GM21526 (cell line): ENCODE results near the gene OR52N5.
A peak's percentile ranks its signal among the peaks of the same experiment; 100 is the strongest.

Experiments used
- ATAC-seq: cut with Tn5 transposase; IDR thresholded peaks from one replicate; pipeline ENCODE4 v1.9.1; 2021; ENCODE audit warnings: moderate library complexity; ENCODE audit not compliant: unreplicated experiment, low FRiP score

Gene OR52N5

GRCh38 chr11:5783255-5783654 lies at the start of gene OR52N5:
OR52N5 (minus strand) TSS chr11:5783355; CDS start chr11:5778634, 4,721 bp downstream.
- ATAC-seq, result no peak

- no peak for ATAC-seq
Measured at GRCh38 chr11:5831196-5831829, 48.2 kb upstream of the OR52N5 start.

DNA sequence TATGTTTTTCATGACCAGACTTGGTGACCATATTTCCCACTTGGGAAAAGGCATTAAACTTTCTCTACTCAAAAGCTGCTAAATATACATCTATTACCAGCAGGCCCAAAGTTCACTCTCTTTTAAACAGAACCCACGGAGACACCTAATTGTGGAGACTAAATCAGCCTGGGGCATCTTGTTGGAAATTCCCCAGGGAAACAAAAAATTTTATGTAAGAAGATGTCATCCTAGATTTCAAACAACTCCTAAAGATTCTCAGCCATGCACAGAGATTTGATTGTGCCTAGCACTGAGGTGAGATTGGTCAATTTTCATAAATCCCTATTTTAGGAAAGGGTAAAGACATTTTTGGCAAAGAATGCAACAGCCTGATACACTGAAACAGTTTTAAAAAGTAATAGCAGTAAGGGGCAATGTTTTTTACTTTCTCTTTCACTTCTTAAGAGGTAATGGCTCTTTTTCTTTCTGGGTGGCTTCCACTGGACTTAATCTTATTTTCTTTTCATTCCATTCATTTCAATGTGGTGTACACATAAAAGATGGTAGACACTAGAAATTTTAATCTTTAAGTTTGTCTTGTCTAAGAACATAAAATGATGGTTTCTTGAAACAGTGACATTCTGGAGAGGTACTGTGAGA lies 35.2 kb upstream of the OR52N5 start:
- peak; percentile 64 for ATAC-seq

DNA sequence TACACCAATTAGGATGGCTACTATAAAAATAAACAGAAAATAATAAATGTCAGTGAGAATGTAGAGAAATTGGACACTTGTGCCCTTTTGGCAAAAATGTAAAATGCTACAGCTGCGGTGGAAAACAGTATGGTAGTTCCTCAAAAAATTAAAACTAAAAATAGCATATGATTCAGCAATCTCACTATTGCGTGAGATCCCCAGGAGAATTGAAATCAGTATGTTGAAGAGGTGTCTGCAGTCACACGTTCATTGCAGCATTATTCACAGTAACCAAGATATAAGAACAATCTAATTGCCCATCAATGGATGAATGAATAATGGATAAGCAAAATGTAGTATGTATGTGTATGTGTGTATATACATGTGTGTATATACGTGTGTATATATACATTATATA lies 32.4 kb upstream of the OR52N5 start:
- ATAC-seq, result no peak

DNA sequence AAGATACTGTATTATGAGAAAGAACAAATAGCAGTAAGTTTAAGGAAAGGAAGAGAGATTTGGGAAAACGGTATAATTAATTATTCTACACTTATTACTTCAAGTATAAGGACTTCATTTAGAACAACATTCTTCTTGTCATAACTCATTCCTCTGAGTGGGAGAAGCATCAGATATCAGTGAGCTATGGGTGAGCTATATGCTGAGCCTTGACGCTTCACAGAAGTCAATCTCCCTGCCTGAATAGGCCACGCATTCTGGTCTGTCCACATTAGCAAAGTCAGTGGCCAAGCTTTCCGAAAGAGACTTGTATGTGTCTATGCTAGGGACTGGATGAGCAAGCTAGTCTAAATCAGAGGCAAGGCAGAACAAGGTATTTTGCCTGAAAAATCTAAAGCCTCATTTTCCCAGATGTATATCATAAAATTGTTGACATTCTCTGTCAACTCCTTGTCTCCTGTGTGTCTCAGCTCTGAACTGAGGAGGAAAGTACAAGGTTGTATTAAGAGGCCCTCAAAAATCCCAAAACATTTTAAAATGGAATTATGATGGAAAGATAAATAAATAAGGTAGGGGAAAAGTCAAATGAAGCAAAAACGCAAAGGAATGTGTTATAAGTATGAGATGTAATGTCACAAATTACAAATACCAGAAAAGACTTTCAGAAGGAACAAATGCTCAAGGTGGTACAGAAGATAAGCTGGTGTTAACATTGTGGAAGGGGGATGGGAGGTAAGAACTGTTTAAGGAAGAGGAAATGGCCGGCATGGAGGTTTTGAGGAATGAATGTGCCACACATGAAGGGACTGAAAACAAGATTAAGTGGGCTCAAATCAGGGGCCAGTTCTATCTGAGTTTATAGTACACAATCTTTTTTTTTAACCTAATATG lies 27.0 kb upstream of the OR52N5 start:
- no peak for ATAC-seq

GRCh38 chr11:5809122-5809519 lies 26.0 kb upstream of the OR52N5 start:
- ATAC-seq, result peak; percentile 24

GRCh38 chr11:5808500-5809121 lies 25.5 kb upstream of the OR52N5 start, which contains the start of gene OR52N2:
OR52N2 (plus strand) TSS chr11:5808924; CDS start chr11:5820336, 11,412 bp downstream.
- ATAC-seq, result peak; percentile 95

DNA sequence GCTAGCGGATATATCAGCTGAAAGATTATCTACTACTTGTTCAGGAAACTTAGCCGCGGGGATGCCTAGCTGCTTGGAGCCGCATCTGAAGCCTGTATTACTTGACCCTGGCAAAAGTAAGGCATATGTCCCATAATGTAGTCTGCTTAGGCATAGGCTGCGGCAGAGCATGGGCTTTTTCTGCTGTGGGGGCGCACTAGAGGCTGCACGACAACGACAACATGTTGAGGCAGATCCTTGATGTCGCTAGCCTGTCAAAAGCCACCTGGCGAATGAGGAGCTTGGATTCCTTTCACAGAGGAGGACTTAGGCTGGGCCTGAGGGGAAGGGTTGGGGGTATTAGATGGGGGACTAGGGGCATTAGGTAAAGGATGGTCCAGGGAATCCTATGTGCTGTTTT lies 24.4 kb upstream of the OR52N5 start:
- ATAC-seq, result no peak

DNA sequence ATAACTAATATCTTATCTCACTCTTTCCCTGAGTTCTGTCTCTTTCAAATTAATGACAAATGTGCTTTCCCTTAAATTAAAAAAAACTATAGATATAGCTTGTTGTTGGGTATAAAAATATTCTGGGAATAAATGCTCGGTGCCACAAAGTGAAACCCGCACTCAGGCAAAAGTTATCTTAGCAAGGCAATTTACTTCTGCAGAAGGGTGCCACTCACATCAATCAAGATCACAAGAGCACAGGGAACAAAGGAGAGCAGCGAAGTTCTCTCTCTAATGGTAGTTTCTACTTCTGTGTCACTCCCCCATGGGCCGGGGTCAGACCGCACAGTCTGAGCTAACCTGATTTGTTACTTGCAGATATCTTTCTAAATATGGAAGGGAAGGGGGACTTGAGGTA lies 20.8 kb upstream of the OR52N5 start:
- ATAC-seq, result no peak

DNA sequence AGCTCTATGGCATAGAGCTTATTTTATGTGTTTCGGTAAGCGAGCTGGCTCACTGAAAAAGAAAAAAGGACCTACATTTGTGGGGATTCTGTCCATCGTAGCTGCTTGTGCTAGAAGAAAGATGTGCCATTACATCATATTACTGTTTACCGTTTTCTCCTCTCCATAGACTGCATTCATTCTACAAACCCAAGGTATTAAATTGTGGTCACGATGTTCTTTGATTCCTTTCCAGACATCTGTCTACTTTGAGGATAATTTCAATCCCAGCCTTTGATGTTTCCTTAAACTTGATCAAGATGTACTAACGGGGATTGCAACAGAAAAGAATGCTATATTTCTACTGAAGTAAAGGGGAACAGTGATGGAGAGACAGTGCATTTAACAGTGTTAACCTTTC lies 13.4 kb upstream of the OR52N5 start:
- no peak for ATAC-seq

- ATAC-seq, result no peak
Measured at GRCh38 chr11:5791165-5791564, 8.0 kb upstream of the OR52N5 start, which contains the start of gene OR52N1. OR52N1 (minus strand) TSS chr11:5791265; CDS start chr11:5788816, 2,449 bp downstream.

DNA sequence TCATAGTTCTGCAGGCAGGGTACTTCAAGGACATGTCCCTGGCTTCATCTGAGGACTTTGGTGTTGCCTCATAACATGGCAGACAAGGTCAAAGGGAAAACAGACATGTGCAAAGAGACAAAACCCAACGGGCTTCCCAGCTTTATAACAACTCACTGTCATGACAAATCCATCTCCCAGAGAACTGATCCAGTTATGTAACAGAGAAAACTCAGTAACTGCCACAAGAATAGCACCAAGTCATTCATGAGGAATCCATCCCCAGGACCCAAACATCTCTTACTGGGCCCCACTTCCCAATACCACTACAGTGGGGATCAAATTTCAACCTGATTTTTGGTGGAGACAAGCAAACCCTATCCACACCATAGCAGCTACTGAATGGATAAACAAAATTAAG lies 16.1 kb downstream of the OR52N5 start:
- no peak for ATAC-seq

GRCh38 chr11:5753943-5754342 lies 29.2 kb downstream of the OR52N5 start, which contains the start of gene OR52N4:
OR52N4 (plus strand) TSS chr11:5754243; CDS start chr11:5754741, 498 bp downstream.
- ATAC-seq, result no peak

DNA sequence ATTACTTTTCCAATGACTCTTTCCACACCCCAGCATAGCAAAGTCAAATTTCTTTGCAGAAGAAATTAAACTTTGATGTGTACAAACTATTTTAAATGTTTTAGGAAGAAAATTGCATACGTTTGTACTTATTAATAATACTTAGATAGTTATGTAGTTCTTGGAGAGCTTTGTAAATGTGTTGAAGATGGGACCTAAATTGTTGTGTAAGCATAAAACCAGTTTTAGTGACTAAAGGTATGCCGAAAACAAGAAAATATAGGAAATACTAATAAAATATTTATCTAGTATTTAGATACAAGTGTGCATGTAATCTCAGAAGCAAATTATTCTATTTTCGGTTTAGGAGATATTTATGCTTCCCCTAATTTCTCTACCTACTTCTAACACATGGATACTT lies 33.3 kb downstream of the OR52N5 start:
- ATAC-seq, result no peak

DNA sequence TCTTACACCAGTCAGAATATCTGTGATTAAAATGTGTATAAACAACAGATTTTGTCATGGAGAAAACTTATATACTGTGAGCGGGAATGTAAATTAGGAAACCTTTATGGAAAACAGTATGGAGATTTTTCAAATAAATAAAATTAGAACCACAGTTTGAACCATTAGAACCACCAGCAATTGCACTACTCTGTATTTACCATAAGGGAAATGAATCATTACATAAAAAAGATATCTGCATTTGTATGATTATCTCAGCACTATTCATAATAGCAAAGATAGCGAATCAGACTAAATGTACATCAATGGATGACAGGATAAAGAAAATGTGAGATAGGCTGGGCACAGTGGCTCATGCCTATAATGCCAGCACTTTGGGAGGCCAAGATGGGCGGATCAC lies 36.5 kb downstream of the OR52N5 start:
- no peak for ATAC-seq

- ATAC-seq, result no peak
Measured at GRCh38 chr11:5738431-5738830, 44.7 kb downstream of the OR52N5 start.

DNA sequence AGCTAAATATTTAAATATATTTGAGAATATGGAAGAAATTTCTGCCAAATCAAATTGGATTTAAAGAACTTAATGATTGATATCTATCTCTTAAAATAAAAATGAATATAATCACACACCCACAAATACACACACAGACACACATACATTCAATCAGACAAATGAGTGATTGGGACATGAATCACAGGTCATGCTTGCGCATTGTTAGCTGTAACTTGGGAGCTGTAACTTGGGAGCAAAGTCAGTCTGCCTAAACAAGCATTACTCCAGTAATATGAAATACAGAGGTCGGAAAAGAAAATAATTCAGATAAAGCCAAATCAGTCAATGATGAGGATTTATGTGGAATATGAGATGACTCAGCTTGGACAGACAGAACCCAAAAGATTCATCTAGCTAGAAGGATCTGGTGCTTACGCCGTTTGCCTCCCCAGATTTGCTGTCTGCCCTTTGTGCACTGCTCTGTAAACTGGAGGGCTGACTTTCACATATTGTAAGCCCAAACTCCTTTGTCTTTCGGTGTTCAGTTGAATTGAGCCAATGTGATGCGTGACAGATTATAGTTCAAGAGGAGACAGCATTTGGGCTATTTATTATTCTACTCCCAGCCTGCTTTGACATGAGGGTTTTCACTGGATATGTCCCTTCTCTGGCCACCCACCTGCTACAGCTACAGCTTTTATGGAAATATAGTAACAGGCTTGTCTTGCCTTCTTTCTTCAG lies 45.3 kb downstream of the OR52N5 start:
- no peak for ATAC-seq

DNA sequence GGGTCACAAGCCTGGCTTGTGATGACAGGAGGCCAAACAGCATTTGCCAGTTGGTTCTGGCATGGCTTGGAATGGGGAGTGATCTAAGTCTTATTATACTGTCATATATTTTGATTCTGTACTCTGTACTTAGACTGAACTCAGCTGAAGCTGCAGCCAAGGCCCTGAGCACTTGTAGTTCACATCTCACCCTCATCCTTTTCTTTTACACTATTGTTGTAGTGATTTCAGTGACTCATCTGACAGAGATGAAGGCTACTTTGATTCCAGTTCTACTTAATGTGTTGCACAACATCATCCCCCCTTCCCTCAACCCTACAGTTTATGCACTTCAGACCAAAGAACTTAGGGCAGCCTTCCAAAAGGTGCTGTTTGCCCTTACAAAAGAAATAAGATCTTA lies 46.1 kb downstream of the OR52N5 start:
- no peak for ATAC-seq

DNA sequence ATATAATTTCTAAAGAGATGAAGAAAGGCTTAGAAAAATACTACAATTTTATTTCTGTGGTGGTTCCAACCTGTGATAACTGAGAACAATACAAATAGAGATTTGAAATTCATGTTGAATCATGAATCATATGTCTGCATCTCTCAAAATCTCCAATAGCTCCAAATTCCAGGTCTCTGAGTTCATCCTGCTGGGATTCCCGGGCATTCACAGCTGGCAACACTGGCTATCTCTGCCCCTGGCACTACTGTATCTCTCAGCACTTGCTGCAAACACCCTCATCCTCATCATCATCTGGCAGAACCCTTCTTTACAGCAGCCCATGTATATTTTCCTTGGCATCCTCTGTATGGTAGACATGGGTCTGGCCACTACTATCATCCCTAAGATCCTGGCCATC lies 46.8 kb downstream of the OR52N5 start, which contains the start of gene OR56B1:
OR56B1 (plus strand) TSS at position 53 of the 400 bp plus-strand sequence; CDS start at position 122, 69 bp downstream.
- ATAC-seq, result no peak

DNA sequence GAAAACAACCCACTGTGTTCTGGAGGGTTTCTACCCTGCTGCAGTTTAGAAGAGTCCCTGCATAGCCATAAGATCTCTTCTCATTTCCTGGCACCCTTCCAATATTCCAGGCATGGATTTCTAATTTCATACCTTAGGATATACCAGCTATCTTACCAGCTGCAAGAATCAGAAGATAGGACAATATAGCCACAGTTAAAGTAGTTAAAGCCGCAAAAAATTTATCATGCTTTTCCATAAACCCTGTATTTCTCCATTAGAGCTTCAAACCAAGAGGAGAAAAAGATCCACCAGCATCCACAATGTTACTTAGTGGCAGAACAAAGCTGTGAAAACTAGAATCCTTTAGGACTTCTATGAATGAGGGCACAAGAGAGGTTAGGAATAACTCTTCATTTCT lies 55.5 kb downstream of the OR52N5 start:
- no peak for ATAC-seq
